GM12878 (cell line): Measurements from ENCODE around the gene E2F2.

Experiments
- CHD1 ChIP-seq: IDR thresholded peaks from 2 replicates; pipeline ENCODE4 v1.6.1; 2012; ENCODE audit warnings: low read depth, low read length, improper control_type of control experiment
- CHD2 ChIP-seq: IDR thresholded peaks from 2 replicates; pipeline ENCODE4 v1.6.1; 2011; ENCODE audit warnings: low read depth, low read length, improper control_type of control experiment, borderline replicate concordance
- EGR1 ChIP-seq, 2 experiments: IDR thresholded peaks; 1 replicate in 1 of 2; 2 replicates in 1 of 2; pipeline ENCODE4 v1.6.1; 2011 to 2012; ENCODE audit warnings: low read depth in 2 of 2, low read length in 2 of 2, borderline replicate concordance in 1 of 2, mild to moderate bottlenecking in 1 of 2, moderate library complexity in 1 of 2
- EP300 ChIP-seq, 2 experiments: fragments of 150-350 bp in 1 of 2; IDR thresholded peaks; 2 replicates each; pipeline ENCODE4 v1.6.1; 2011 to 2012; ENCODE audit warnings: low read depth in 2 of 2, low read length in 2 of 2, borderline replicate concordance in 1 of 2, improper control_type of control experiment in 1 of 2, inconsistent platforms in 1 of 2; ENCODE audit not compliant: control insufficient read depth in 1 of 2
- MTA2 ChIP-seq: fragments of 450-650 bp; IDR thresholded peaks from 2 replicates; pipeline ENCODE4 v1.6.1; 2016; ENCODE audit warnings: low read depth, mild to moderate bottlenecking, moderate library complexity
- MYC ChIP-seq: IDR thresholded peaks from 2 replicates; pipeline ENCODE4 v1.6.1; 2011; ENCODE audit warnings: mild to moderate bottlenecking, low read length, moderate library complexity, inconsistent platforms; ENCODE audit not compliant: insufficient read depth, insufficient replicate concordance, insufficient read length, severe bottlenecking
- PAX8 ChIP-seq: fragments of 450-650 bp; IDR thresholded peaks from 2 replicates; pipeline ENCODE4 v1.6.1; 2017; ENCODE audit warnings: mild to moderate bottlenecking, moderate library complexity
- POLR2A ChIP-seq: IDR thresholded peaks from 2 replicates; pipeline ENCODE4 v1.6.1; 2011; ENCODE audit warnings: low read depth, mild to moderate bottlenecking, low read length
- SP1 ChIP-seq: IDR thresholded peaks from one replicate; pipeline ENCODE4 v1.6.1; 2011; ENCODE audit warnings: low read depth, low read length
- TCF12 ChIP-seq: IDR thresholded peaks from 2 replicates; pipeline ENCODE4 v1.6.1; 2011; ENCODE audit warnings: low read depth, mild to moderate bottlenecking, low read length
- YBX1 ChIP-seq: fragments of 450-650 bp; IDR thresholded peaks from 2 replicates; pipeline ENCODE4 v1.6.1; 2016; ENCODE audit warnings: antibody characterized with exemption
- YY1 ChIP-seq: IDR thresholded peaks from 2 replicates; pipeline ENCODE4 v1.6.1; 2011; ENCODE audit warnings: low read depth, mild to moderate bottlenecking, low read length
- ZNF274 ChIP-seq: IDR thresholded peaks from one replicate; pipeline ENCODE4 v1.8.0; 2011; ENCODE audit not compliant: insufficient read length, insufficient read depth
- TF ChIP-seq, protein P1 (sequence below), 3 experiments: IDR thresholded peaks in 2 of 3; conservative IDR thresholded peaks in 1 of 3; 2 replicates each; pipeline ENCODE4 v1.5.1; 2011; ENCODE audit warnings: low read depth in 3 of 3, low read length in 3 of 3, mild to moderate bottlenecking in 3 of 3, control low read depth in 2 of 3, moderate library complexity in 2 of 3, inconsistent platforms in 1 of 3, mixed read lengths in 1 of 3; ENCODE audit not compliant: control insufficient read depth in 2 of 3, insufficient read depth in 1 of 3; ENCODE audit errors: extremely low read depth in 1 of 3

DNA sequence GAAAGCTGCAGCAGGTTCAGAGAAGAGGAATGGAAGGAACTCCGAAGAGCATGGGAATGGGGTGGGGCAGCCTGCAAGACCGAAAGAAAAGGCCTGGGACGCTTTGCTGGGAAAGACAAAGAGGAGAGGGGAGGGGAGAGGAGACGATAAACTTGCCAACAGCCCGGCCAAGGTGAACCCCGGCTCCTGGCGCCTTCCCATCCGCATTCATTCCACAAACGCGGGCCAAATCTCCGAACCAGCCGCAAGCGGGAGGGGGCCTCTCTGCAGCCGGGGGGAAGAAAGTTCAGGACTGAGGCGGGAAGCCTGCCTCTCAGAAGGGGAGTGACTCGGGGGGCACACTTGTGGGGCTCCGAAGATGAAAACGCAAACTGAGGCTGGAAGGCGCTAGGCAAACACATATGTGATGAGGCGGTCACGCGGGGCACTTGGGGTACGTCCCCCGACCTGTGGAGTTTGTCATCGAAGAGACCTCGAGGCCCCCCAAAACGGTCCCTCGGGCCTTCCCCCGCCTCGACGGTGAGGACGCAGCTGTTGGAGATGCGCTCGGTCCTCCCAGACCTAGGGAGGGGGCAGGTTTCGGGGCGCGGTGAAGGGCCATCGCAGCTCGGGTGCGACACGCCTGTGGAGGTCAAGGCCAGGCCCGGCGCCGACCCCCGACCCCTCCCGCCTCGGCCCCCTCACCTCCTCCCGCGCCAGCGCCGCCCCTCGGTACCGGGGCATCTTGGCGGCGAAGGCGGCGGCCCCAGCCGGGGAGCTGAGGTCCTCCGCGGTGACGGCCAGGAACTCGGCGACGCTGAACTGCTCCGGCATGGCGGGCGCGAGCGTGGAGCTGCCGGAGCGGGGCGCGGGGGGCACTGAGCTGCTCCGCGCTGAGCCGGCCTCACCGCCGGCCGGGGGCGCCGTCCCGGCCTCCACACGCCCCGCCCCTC, 47.4 kb downstream of the E2F2 start, which contains the start of gene ASAP3:
- TF ChIP-seq SP1 (no peak), CHD1 (no peak), YBX1 (no peak), MYC (no peak), YY1 (no peak), EP300 (IDR thresholded peaks at IDR 0.05; ENCODE audit: borderline replicate concordance in 1 of 2, control insufficient read depth in 1 of 2, low read depth in 2 of 2, low read length in 2 of 2) (no peak), CHD2 (no peak), EGR1 (IDR thresholded peaks at IDR 0.05; ENCODE audit: borderline replicate concordance in 1 of 2, low read depth in 2 of 2, low read length in 2 of 2) (no peak), ZNF274 (no peak), POLR2A (no peak), PAX8 (no peak), TCF12 (no peak), MTA2 (no peak)
- TF ChIP-seq, protein P1, sequence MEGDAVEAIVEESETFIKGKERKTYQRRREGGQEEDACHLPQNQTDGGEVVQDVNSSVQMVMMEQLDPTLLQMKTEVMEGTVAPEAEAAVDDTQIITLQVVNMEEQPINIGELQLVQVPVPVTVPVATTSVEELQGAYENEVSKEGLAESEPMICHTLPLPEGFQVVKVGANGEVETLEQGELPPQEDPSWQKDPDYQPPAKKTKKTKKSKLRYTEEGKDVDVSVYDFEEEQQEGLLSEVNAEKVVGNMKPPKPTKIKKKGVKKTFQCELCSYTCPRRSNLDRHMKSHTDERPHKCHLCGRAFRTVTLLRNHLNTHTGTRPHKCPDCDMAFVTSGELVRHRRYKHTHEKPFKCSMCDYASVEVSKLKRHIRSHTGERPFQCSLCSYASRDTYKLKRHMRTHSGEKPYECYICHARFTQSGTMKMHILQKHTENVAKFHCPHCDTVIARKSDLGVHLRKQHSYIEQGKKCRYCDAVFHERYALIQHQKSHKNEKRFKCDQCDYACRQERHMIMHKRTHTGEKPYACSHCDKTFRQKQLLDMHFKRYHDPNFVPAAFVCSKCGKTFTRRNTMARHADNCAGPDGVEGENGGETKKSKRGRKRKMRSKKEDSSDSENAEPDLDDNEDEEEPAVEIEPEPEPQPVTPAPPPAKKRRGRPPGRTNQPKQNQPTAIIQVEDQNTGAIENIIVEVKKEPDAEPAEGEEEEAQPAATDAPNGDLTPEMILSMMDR (IDR thresholded peaks at IDR 0.05 in 2 of 3, conservative IDR thresholded peaks at IDR 0.05 in 1 of 3; ENCODE audit: control insufficient read depth in 2 of 3, extremely low read depth in 1 of 3, insufficient read depth in 1 of 3, low read depth in 3 of 3, low read length in 3 of 3): 0 out of 6 replicates have a peak, but pooled peaks of 1 of the 3 experiments have one; percentile 12
